Tongue (tissue), 2 donors: ENCODE measurements around the gene SSR2. TPM values are rescaled to one million over a fixed set of nuclear protein-coding genes. Genes with fewer than 3 reads are reported as not detected.
"Not testable (repeated sequence)": the region's sequence is repeated elsewhere in the genome, so short reads cannot be mapped to it uniquely, and the experiment has no call there.

Source experiments
- DNase-seq: peaks from one replicate; pipeline ENCODE4 v3.0.0-alpha.2; 2015
- total RNA-seq: library from RNA; depleted of rRNA; stranded (reverse); fragments of >200 nt; gene quantifications from one replicate; pipeline ENCODE4 v1.2.3, GENCODE V29; 2014

SSR2 gene
- total RNA-seq, 1 donor from 2014 or later = 282 TPM

GRCh38 chr1:156048663-156049258 is 28.0 kb upstream of the SSR2 start:
- DNase-seq = no peak

GRCh38 chr1:156045076-156045475 is 24.3 kb upstream of the SSR2 start:
- no peak for DNase-seq

- no peak for DNase-seq
These were observed 22.1 kb upstream of the SSR2 start for GRCh38 chr1:156042828-156043227.

- not testable (repeated sequence) for DNase-seq
These were observed 14.2 kb upstream of the SSR2 start for GRCh38 chr1:156034991-156035390.

- no peak for DNase-seq
These were observed 12.3 kb upstream of the SSR2 start for GRCh38 chr1:156033011-156033410.

GRCh38 chr1:156026588-156026987 is 5.8 kb upstream of the SSR2 start:
- DNase-seq = no peak

- peak; percentile 24 for DNase-seq
These were observed 5.1 kb upstream of the SSR2 start for GRCh38 chr1:156025876-156026275.

- DNase-seq = no peak
These were observed 4.0 kb upstream of the SSR2 start for GRCh38 chr1:156024801-156025200.

GRCh38 chr1:156021954-156022353 is 1.2 kb upstream of the SSR2 start:
- no peak for DNase-seq

- no peak for DNase-seq
These were observed 310 bp upstream of the SSR2 start for GRCh38 chr1:156021093-156021428.

- no peak for DNase-seq
These were observed 832 bp downstream of the SSR2 start for GRCh38 chr1:156019946-156020292.

GRCh38 chr1:156014829-156015228 is 5.9 kb downstream of the SSR2 start:
- DNase-seq = no peak

GRCh38 chr1:156012051-156012817 is 8.5 kb downstream of the SSR2 start:
- no peak for DNase-seq

- DNase-seq = no peak
These were observed 11.3 kb downstream of the SSR2 start for GRCh38 chr1:156009404-156009803.

GRCh38 chr1:156006666-156007376 is 13.9 kb downstream of the SSR2 start:
- peak; percentile 24 for DNase-seq

GRCh38 chr1:156004843-156005584 is 15.7 kb downstream of the SSR2 start:
- peak; percentile 26 for DNase-seq

- no peak for DNase-seq
These were observed 16.9 kb downstream of the SSR2 start for GRCh38 chr1:156003923-156004188.

GRCh38 chr1:156002188-156002911 is 18.4 kb downstream of the SSR2 start:
- DNase-seq = no peak

GRCh38 chr1:156001662-156002171 is 19.0 kb downstream of the SSR2 start:
- no peak for DNase-seq

- no peak for DNase-seq
These were observed 19.6 kb downstream of the SSR2 start for GRCh38 chr1:156001021-156001661.

GRCh38 chr1:155999964-156000363 is 20.8 kb downstream of the SSR2 start:
- no peak for DNase-seq

GRCh38 chr1:155996166-155996565 is 24.6 kb downstream of the SSR2 start:
- DNase-seq = no peak
